Adrenal gland (tissue), 5 donors: ENCODE data around the gene GLTPD2.

Experiments used
- POLR2A ChIP-seq, 2 donors: fragments of 450-650 bp; IDR thresholded peaks; one replicate each; pipeline ENCODE4 v1.6.1; 2017; ENCODE audit warnings: antibody characterized with exemption in 2 of 2, mild to moderate bottlenecking in 2 of 2, moderate library complexity in 1 of 2
- TF ChIP-seq, protein P1 (sequence below), 6 experiments: fragments of 450-650 bp in 4 of 6; fragments of 200-600 bp in 2 of 6; sonication (generic) in 1 of 6; IDR thresholded peaks; 1 replicate in 5 of 6; 2 replicates in 1 of 6; pipeline versions ENCODE4 v1.5.1 to v1.8.0; 2016 to 2021; ENCODE audit warnings: antibody characterized with exemption in 6 of 6, mild to moderate bottlenecking in 2 of 6, moderate library complexity in 1 of 6
- donor health status: DM: no; HTN: no; CAD: no.

- no peak for TF ChIP-seq POLR2A (IDR thresholded peaks at IDR 0.05)
- TF ChIP-seq, protein P1, sequence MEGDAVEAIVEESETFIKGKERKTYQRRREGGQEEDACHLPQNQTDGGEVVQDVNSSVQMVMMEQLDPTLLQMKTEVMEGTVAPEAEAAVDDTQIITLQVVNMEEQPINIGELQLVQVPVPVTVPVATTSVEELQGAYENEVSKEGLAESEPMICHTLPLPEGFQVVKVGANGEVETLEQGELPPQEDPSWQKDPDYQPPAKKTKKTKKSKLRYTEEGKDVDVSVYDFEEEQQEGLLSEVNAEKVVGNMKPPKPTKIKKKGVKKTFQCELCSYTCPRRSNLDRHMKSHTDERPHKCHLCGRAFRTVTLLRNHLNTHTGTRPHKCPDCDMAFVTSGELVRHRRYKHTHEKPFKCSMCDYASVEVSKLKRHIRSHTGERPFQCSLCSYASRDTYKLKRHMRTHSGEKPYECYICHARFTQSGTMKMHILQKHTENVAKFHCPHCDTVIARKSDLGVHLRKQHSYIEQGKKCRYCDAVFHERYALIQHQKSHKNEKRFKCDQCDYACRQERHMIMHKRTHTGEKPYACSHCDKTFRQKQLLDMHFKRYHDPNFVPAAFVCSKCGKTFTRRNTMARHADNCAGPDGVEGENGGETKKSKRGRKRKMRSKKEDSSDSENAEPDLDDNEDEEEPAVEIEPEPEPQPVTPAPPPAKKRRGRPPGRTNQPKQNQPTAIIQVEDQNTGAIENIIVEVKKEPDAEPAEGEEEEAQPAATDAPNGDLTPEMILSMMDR (IDR thresholded peaks at IDR 0.05): no peak
Measured at GRCh38 chr17:4766201-4766600, 22.6 kb upstream of the GLTPD2 start.
